ENCODE results near the gene TUT1.

TUT1 gene

GRCh38 chr11:62542111-62542745 is 49.1 kb downstream of the TUT1 start:
- DNase-seq (ENCODE audit: low read depth in 2 of 2): no peak

GRCh38 chr11:62540804-62541701 is 50.3 kb downstream of the TUT1 start:
- DNase-seq (ENCODE audit: low read depth in 2 of 2): no peak

- DNase-seq (ENCODE audit: low read depth in 2 of 2): no peak
These were observed 51.9 kb downstream of the TUT1 start for GRCh38 chr11:62539238-62539925.

GRCh38 chr11:62538470-62539237 is 52.7 kb downstream of the TUT1 start:
- no peak for DNase-seq (ENCODE audit: low read depth in 2 of 2)

- no peak for DNase-seq (ENCODE audit: low read depth in 2 of 2)
These were observed 54.9 kb downstream of the TUT1 start for GRCh38 chr11:62536301-62536957.

GRCh38 chr11:62535802-62536201 is 55.5 kb downstream of the TUT1 start:
- no peak for DNase-seq (ENCODE audit: low read depth in 2 of 2)

- DNase-seq (ENCODE audit: low read depth in 2 of 2): no peak
These were observed 56.4 kb downstream of the TUT1 start for GRCh38 chr11:62534779-62535545.

- DNase-seq (ENCODE audit: low read depth in 2 of 2): no peak
These were observed 59.2 kb downstream of the TUT1 start for GRCh38 chr11:62532096-62532495.

All from stimulated activated CD8-positive, alpha-beta memory T cell treated with anti-CD3 and anti-CD28 coated beads, Interleukin-15, amount 100 ng/mL, for 48 hours (primary cell).